DND-41 (cell line): Measurements from ENCODE around the gene LSS.

Experiments
- EZH2 ChIP-seq: IDR thresholded peaks from 3 replicates; pipeline ENCODE4 v1.6.1; 2012; ENCODE audit warnings: borderline replicate concordance, low read depth, mild to moderate bottlenecking, moderate library complexity, low read length, inconsistent platforms; ENCODE audit not compliant: severe bottlenecking
- TF ChIP-seq, protein P1 (sequence below): IDR thresholded peaks from 2 replicates; pipeline ENCODE4 v1.5.1; 2012; ENCODE audit warnings: borderline replicate concordance, low read length, moderate library complexity, mild to moderate bottlenecking; ENCODE audit not compliant: poor library complexity, severe bottlenecking; ENCODE audit errors: extremely low read depth

DNA sequence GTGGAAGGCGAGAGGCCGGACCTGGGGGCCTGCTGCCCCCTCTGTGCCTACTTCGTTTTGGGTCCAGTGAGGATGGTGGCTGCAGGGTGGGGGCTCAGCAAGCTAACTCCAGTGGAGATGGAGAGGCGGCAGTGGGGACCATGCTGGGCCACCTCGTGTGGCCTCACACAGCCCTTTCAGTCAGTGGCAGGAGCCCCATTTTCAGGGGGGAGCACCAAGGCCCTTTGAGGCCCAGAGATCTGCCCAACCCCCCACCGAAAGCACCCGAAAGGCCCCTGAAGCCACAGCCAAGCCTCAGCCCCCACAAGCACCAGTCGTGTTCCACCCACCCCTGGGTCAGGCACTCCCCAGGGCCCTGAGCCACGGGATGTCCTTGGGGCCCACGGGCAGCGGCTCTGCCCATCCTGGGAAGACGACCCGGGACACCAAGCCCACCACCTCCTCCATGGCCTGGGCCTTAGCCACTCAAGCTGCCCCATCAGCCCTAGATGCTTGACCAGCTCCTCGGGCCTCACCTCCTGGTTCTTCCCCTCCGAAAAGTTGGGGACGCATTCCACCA is 73.5 kb downstream of the LSS start:
- TF ChIP-seq, protein P1, sequence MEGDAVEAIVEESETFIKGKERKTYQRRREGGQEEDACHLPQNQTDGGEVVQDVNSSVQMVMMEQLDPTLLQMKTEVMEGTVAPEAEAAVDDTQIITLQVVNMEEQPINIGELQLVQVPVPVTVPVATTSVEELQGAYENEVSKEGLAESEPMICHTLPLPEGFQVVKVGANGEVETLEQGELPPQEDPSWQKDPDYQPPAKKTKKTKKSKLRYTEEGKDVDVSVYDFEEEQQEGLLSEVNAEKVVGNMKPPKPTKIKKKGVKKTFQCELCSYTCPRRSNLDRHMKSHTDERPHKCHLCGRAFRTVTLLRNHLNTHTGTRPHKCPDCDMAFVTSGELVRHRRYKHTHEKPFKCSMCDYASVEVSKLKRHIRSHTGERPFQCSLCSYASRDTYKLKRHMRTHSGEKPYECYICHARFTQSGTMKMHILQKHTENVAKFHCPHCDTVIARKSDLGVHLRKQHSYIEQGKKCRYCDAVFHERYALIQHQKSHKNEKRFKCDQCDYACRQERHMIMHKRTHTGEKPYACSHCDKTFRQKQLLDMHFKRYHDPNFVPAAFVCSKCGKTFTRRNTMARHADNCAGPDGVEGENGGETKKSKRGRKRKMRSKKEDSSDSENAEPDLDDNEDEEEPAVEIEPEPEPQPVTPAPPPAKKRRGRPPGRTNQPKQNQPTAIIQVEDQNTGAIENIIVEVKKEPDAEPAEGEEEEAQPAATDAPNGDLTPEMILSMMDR, result no peak
- TF ChIP-seq EZH2, result no peak
